WERI-Rb-1 (cell line): Measurements from ENCODE around the gene IGFLR1.

Source experiments
- DNase-seq: peaks from one replicate; pipeline ENCODE4 v3.0.0-alpha.2; 2020
- H3K27ac ChIP-seq: fragments of 250-450 bp; sonication (Bioruptor Pico); 2 replicates; pipeline ENCODE4 v1.5.1; 2020; ENCODE audit warnings: mild to moderate bottlenecking, moderate library complexity
- H3K27me3 ChIP-seq: fragments of 250-450 bp; sonication (Bioruptor Pico); 2 replicates; pipeline ENCODE4 v1.5.1; 2021; ENCODE audit warnings: mild to moderate bottlenecking, low read depth, moderate library complexity; ENCODE audit not compliant: insufficient read depth, severe bottlenecking
- H3K36me3 ChIP-seq: fragments of 250-450 bp; sonication (Bioruptor Pico); 2 replicates; pipeline ENCODE4 v1.5.1; 2020; ENCODE audit warnings: mild to moderate bottlenecking, moderate library complexity
- H3K4me3 ChIP-seq: 2 replicates; pipeline ENCODE4 v1.5.1; 2011; ENCODE audit warnings: low read depth, mild to moderate bottlenecking, control low read depth, low read length
- H3K9me3 ChIP-seq: fragments of 250-450 bp; sonication (Bioruptor Pico); 2 replicates; pipeline ENCODE4 v1.5.1; 2021; ENCODE audit warnings: mild to moderate bottlenecking, moderate library complexity; ENCODE audit not compliant: severe bottlenecking
- CTCF ChIP-seq: IDR thresholded peaks from 2 replicates; pipeline ENCODE4 v1.5.1; 2011; ENCODE audit warnings: low read depth, mild to moderate bottlenecking, control low read depth, inconsistent platforms, low read length

The IGFLR1 gene

DNA sequence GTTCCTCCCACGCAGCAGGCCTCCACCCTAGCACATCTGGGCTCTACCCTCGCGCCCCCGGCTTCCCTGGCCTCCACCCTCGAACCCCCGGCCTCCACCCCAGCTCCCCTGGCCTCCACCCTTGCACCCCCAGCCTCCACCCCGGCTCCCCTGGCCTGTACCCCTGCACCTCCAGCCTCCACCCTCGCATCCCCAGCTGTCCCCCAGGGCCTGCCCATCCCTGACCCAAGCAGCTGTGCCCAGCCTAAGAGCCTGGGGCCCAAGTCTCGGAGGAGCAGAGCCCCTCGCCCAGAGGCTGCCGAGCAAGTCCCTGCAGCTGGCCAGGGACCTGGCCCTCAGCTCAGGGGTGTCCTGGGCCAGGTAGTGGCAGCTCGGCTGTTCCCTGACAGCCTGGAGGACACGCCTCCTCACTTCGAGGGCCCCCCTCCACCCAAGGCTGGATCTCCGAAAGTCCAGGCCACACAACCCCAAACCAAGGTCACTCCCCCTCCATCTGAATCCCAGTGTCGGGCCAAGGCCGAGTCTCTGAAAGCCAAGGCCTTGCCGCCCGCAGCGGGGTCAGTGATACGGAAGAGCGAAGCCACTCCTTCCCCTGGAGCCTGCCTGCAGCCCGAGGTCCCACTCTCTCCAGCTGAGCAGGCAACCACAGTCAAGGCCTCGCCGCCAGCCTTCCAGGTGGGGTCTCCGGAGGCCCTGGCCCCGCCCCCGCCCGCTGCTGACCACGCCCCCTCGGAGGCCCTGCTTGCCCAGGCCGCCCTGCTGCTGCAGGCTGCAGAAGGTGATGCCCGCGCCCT is 25.2 kb upstream of the IGFLR1 start:
- Histone ChIP-seq H3K9me3 (no peaks in the 10 kb centered on the region), H3K27me3 (no peaks in the 10 kb centered on the region), H3K4me3 (no peak overlapping the region), H3K27ac (no peak overlapping the region), H3K36me3 (peaks cover 35% of the 10 kb centered on the region)
- no peak for DNase-seq
- TF ChIP-seq CTCF = no peak

GRCh38 chr19:35766571-35767104 is 24.4 kb upstream of the IGFLR1 start:
- no peaks in the 10 kb centered on the region for H3K27me3 ChIP-seq

DNA sequence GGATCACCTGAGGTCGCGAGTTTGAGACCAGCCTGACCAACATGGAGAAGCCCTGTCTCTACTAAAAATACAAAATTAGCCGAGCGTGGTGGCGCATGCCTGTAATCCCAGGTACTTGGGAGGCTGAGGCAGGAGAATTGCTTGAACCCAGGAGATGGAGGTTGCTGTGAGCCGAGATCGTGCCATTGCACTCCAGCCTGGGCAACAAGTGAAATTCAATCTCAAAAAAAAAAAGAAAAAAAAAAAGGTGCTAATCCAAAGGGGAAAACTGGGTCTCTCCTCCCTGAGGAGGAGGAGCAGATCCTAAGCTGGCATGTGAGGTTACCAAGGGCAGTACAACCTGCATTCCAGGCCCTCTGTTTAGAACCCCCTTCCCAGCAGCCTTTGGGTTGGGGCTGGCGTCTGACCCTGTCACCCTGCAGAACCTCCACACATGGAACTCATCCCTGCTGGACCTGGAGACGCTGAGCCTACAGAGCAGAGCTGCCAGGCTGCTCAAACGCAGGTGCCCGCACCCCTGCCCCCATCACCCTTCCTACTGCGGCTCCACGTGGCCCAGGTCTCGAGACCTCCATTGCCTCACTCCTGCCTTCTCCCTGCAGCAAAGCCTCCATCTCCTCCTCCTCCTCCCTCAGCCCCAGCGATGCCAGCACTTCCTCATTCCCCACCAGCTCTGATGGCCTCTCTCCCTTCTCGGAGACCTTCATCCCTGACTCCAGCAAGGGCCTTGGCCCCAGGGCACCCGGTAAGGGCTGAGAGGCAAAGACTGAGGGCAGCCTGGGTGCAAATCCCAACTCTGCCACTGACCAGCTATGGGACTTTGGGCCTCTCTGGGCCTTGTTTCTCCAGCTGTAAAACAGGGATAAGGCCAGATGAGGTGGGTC is 22.4 kb upstream of the IGFLR1 start:
- H3K27me3 ChIP-seq = no peaks in the 10 kb centered on the region
- no peak for TF ChIP-seq CTCF
- H3K27ac ChIP-seq = no peak overlapping the region
- peaks cover 61% of the 10 kb centered on the region for H3K36me3 ChIP-seq
- DNase-seq = no peak
- H3K9me3 ChIP-seq = no peaks in the 10 kb centered on the region
- no peak overlapping the region for H3K4me3 ChIP-seq

More at GRCh38 chr19:35766571-35767104, 24.4 kb upstream of the IGFLR1 start:
- TF ChIP-seq CTCF = no peak
- Histone ChIP-seq H3K4me3 (no peak overlapping the region), H3K27ac (no peak overlapping the region), H3K9me3 (no peaks in the 10 kb centered on the region), H3K36me3 (peaks cover 42% of the 10 kb centered on the region)
- DNase-seq = no peak

- H3K4me3 ChIP-seq = no peak overlapping the region
- DNase-seq = no peak
- no peak for TF ChIP-seq CTCF
- no peaks in the 10 kb centered on the region for H3K27me3 ChIP-seq
- H3K36me3 ChIP-seq = peaks cover 53% of the 10 kb centered on the region
- H3K27ac ChIP-seq = no peak overlapping the region
- no peaks in the 10 kb centered on the region for H3K9me3 ChIP-seq
Observed at GRCh38 chr19:35760711-35761349, 18.6 kb upstream of the IGFLR1 start.

DNA sequence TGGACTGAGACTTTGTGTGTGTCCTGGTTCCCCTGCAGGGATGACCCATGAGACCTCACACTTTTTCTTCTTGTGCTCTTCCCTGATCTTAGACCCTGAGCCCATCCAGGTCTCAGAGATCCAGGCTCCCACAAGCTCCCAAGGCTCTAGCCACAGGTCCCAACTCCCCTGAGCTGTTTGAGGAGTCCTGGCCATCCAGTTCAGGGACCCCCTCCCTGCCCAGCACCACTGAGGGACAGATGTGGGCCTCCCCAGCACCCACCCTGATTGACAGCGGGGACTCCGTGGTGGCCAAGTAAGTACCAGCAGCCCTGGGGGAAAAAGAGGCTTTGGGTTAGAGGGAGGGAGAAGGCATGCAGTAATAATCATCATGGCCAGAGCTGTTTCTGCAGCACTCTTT is 17.4 kb upstream of the IGFLR1 start:
- H3K27ac ChIP-seq = no peak overlapping the region
- TF ChIP-seq CTCF = no peak
- DNase-seq = no peak

More for the DNA sequence above, 17.4 kb upstream of the IGFLR1 start:
- Histone ChIP-seq H3K36me3 (peaks cover 42% of the 10 kb centered on the region), H3K4me3 (no peak overlapping the region), H3K9me3 (no peaks in the 10 kb centered on the region), H3K27me3 (no peaks in the 10 kb centered on the region)
